HCT116 (cell line): Measurements from ENCODE around the gene ESRRG.

Source experiments
- CEBPB ChIP-seq: IDR thresholded peaks from 2 replicates; pipeline ENCODE4 v1.6.1; 2012; ENCODE audit warnings: low read depth
- EZH2 ChIP-seq: fragments of 200-600 bp; sonication (generic); IDR thresholded peaks from 2 replicates; pipeline ENCODE4 v1.6.1; 2017; ENCODE audit warnings: antibody characterized with exemption, mixed run types
- EZH2phosphoT487 ChIP-seq: fragments of 200-600 bp; IDR thresholded peaks from 2 replicates; pipeline ENCODE4 v1.6.1; 2018; ENCODE audit warnings: antibody characterized with exemption, borderline replicate concordance
- TF ChIP-seq, protein P1 (sequence below), 3 experiments: fragments of 200-600 bp in 1 of 3; sonication (generic) in 1 of 3; IDR thresholded peaks in 2 of 3; conservative IDR thresholded peaks in 1 of 3; 2 replicates each; pipeline ENCODE4 v1.5.1; 2012 to 2017; ENCODE audit warnings: low read depth in 2 of 3, low read length in 2 of 3, antibody characterized with exemption in 1 of 3, borderline replicate concordance in 1 of 3, control low read depth in 1 of 3, mild to moderate bottlenecking in 1 of 3, mixed read lengths in 1 of 3, mixed run types in 1 of 3, moderate library complexity in 1 of 3; ENCODE audit not compliant: insufficient read depth in 1 of 3

DNA sequence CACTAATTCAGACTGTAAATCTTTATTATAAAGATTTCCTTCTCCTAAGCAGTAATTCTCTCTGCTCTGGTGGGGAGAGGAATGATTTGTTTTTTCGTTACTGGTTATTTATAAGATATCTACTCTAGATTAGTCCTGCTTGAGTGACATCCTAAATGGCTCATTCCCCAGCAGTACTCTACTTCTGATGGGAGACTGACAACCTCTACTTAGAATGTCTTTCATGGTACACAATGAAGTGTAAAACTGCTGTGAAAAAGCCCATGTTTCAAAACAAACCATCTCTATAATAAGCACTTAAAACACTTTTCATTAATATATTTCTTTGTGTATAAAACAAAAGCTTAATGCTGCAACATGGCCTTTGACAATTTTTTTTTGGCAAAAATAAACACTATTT is 33.9 kb upstream of the ESRRG start:
- TF ChIP-seq CEBPB = no peak
- TF ChIP-seq, protein P1, sequence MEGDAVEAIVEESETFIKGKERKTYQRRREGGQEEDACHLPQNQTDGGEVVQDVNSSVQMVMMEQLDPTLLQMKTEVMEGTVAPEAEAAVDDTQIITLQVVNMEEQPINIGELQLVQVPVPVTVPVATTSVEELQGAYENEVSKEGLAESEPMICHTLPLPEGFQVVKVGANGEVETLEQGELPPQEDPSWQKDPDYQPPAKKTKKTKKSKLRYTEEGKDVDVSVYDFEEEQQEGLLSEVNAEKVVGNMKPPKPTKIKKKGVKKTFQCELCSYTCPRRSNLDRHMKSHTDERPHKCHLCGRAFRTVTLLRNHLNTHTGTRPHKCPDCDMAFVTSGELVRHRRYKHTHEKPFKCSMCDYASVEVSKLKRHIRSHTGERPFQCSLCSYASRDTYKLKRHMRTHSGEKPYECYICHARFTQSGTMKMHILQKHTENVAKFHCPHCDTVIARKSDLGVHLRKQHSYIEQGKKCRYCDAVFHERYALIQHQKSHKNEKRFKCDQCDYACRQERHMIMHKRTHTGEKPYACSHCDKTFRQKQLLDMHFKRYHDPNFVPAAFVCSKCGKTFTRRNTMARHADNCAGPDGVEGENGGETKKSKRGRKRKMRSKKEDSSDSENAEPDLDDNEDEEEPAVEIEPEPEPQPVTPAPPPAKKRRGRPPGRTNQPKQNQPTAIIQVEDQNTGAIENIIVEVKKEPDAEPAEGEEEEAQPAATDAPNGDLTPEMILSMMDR (IDR thresholded peaks at IDR 0.05 in 2 of 3, conservative IDR thresholded peaks at IDR 0.05 in 1 of 3; ENCODE audit: borderline replicate concordance in 1 of 3, insufficient read depth in 1 of 3, low read depth in 2 of 3, low read length in 2 of 3) = no peak
- TF ChIP-seq EZH2phosphoT487 = no peak
- no peak for TF ChIP-seq EZH2
